DND-41 (cell line): ENCODE data around the gene ACAD11.

Experiments used
- ATAC-seq: fragments of 200-7000 bp; cut with Tn5 transposase; 3 replicates; pipeline ENCODE4 v1.9.1; 2021; ENCODE audit warnings: low read depth; ENCODE audit not compliant: insufficient read depth
- DNase-seq: peaks from one replicate; pipeline ENCODE4 v3.0.0-alpha.2; 2020
- H2AFZ ChIP-seq: 2 replicates; pipeline ENCODE4 v1.6.0; 2012; ENCODE audit warnings: low read depth, low read length
- H3K27ac ChIP-seq: 2 replicates; pipeline ENCODE4 v1.5.1; 2012; ENCODE audit warnings: low read length, inconsistent platforms
- H3K27me3 ChIP-seq: fragments of 200-600 bp; sonication (generic); 2 replicates; pipeline ENCODE4 v1.6.0; 2012; ENCODE audit warnings: low read length, mild to moderate bottlenecking, inconsistent platforms; ENCODE audit not compliant: insufficient read depth, poor library complexity
- H3K36me3 ChIP-seq: 2 replicates; pipeline ENCODE4 v1.5.1; 2012; ENCODE audit warnings: low read length, inconsistent platforms; ENCODE audit not compliant: insufficient read depth
- H3K4me1 ChIP-seq: 2 replicates; pipeline ENCODE4 v1.5.1; 2012; ENCODE audit warnings: mild to moderate bottlenecking, low read length; ENCODE audit not compliant: insufficient read depth
- H3K4me2 ChIP-seq: 2 replicates; pipeline ENCODE4 v1.6.0; 2012; ENCODE audit warnings: mild to moderate bottlenecking, moderate library complexity, low read length, inconsistent platforms; ENCODE audit not compliant: insufficient read depth
- H3K4me3 ChIP-seq, 2 experiments: fragments of 200-600 bp in 1 of 2; shearing (Covaris generic) in 1 of 2; 2 replicates each; pipeline ENCODE4 v1.5.1; 2012 to 2016; ENCODE audit warnings: inconsistent platforms in 2 of 2, low read length in 2 of 2, mild to moderate bottlenecking in 2 of 2, low read depth in 1 of 2, moderate library complexity in 1 of 2
- H3K79me2 ChIP-seq: 2 replicates; pipeline ENCODE4 v1.6.0; 2012; ENCODE audit warnings: low read length, inconsistent platforms; ENCODE audit not compliant: insufficient read depth
- H3K9ac ChIP-seq: 2 replicates; pipeline ENCODE4 v1.6.0; 2012; ENCODE audit warnings: low read depth, mild to moderate bottlenecking, inconsistent platforms, low read length, moderate library complexity
- H3K9me3 ChIP-seq: 2 replicates; pipeline ENCODE4 v1.5.1; 2012; ENCODE audit warnings: low read length, moderate library complexity, mild to moderate bottlenecking, inconsistent platforms; ENCODE audit not compliant: insufficient read depth, severe bottlenecking
- H4K20me1 ChIP-seq: 2 replicates; pipeline ENCODE4 v1.6.0; 2012; ENCODE audit warnings: low read length; ENCODE audit not compliant: insufficient read depth
- EZH2 ChIP-seq: IDR thresholded peaks from 3 replicates; pipeline ENCODE4 v1.6.1; 2012; ENCODE audit warnings: borderline replicate concordance, low read depth, mild to moderate bottlenecking, moderate library complexity, low read length, inconsistent platforms; ENCODE audit not compliant: severe bottlenecking
- TF ChIP-seq, protein P1 (sequence below): IDR thresholded peaks from 2 replicates; pipeline ENCODE4 v1.5.1; 2012; ENCODE audit warnings: borderline replicate concordance, low read length, moderate library complexity, mild to moderate bottlenecking; ENCODE audit not compliant: poor library complexity, severe bottlenecking; ENCODE audit errors: extremely low read depth

The ACAD11 gene

DNA sequence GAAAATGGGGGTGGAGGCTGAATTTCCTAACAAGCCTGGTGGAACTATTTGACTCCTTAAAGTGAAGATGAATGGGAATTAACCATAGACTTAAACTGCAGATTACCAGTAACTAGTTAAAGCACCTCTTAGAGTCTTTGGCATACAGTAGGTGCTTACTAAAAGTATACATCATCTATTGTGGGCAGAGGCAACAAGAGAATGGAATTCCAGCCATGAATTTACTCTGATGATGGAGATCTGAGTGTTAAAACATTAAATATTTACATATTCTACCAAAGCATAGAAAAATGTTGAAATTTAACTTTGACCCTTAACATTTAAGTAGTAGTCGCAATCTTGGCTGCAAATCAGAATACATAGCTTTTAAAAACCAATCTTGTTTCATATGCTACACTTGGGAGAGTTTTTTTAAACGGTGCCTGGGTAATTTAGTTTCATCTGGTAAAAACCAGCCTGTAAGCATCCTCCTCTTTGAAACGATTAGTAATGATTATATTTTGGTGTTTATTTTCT is 5.7 kb upstream of the ACAD11 start:
- H3K79me2 ChIP-seq, result peaks cover 55% of the 10 kb centered on the region
- no peak overlapping the region for H2AFZ ChIP-seq
- no peak overlapping the region for H3K9ac ChIP-seq
- no peaks in the 10 kb centered on the region for H3K9me3 ChIP-seq
- TF ChIP-seq, protein P1, sequence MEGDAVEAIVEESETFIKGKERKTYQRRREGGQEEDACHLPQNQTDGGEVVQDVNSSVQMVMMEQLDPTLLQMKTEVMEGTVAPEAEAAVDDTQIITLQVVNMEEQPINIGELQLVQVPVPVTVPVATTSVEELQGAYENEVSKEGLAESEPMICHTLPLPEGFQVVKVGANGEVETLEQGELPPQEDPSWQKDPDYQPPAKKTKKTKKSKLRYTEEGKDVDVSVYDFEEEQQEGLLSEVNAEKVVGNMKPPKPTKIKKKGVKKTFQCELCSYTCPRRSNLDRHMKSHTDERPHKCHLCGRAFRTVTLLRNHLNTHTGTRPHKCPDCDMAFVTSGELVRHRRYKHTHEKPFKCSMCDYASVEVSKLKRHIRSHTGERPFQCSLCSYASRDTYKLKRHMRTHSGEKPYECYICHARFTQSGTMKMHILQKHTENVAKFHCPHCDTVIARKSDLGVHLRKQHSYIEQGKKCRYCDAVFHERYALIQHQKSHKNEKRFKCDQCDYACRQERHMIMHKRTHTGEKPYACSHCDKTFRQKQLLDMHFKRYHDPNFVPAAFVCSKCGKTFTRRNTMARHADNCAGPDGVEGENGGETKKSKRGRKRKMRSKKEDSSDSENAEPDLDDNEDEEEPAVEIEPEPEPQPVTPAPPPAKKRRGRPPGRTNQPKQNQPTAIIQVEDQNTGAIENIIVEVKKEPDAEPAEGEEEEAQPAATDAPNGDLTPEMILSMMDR, result no peak
- no peak for TF ChIP-seq EZH2
- no peak overlapping the region for H3K4me3 ChIP-seq
- ATAC-seq (no peak), DNase-seq (no peak)
- H3K27ac ChIP-seq, result no peak overlapping the region
- H3K36me3 ChIP-seq, result peaks cover 44% of the 10 kb centered on the region
- peaks cover 2% of the 10 kb centered on the region; the same call in 1 of the 2 replicates for H4K20me1 ChIP-seq
- H3K27me3 ChIP-seq, result no peaks in the 10 kb centered on the region
- peaks cover 26% of the 10 kb centered on the region for H3K4me1 ChIP-seq
- peak overlapping the region; percentile 11; the same call in 1 of the 2 replicates for H3K4me2 ChIP-seq

DNA sequence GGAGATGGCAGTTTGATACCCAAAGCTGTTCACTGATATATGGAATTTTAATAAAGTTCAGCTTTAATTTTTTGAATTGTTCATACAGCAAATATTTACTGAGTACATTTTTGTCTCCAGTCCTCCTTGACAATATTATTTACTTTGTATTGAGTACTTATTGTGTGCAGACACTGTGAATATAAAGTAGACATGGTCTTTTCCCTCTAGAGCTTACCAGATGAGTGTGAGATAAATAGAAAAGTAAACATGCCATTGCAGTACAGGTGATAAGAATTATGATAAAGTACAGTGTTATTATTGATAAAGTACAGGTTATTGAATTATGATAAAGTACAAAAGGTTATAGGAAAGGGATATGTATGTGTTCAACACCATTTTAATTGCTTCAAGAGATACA is 2.6 kb upstream of the ACAD11 start:
- TF ChIP-seq EZH2, result no peak
- TF ChIP-seq, protein P1, result no peak
- H3K36me3 ChIP-seq, result peaks cover 30% of the 10 kb centered on the region
- peak overlapping the region in 1 of 2 experiments; percentile 99; a peak in 1 of 4 replicates for H3K4me3 ChIP-seq
- no peaks in the 10 kb centered on the region for H3K27me3 ChIP-seq
- H2AFZ ChIP-seq, result no peak overlapping the region
- peak overlapping the region; percentile 96 for H3K9ac ChIP-seq
- H3K9me3 ChIP-seq, result no peaks in the 10 kb centered on the region
- no peak for ATAC-seq
- peaks cover 73% of the 10 kb centered on the region for H3K79me2 ChIP-seq
- peak overlapping the region; percentile 97 for H3K4me2 ChIP-seq
- no peak for DNase-seq
- peaks cover 2% of the 10 kb centered on the region; the same call in 1 of the 2 replicates for H4K20me1 ChIP-seq
- no peak overlapping the region for H3K27ac ChIP-seq
- H3K4me1 ChIP-seq, result peaks cover 48% of the 10 kb centered on the region

DNA sequence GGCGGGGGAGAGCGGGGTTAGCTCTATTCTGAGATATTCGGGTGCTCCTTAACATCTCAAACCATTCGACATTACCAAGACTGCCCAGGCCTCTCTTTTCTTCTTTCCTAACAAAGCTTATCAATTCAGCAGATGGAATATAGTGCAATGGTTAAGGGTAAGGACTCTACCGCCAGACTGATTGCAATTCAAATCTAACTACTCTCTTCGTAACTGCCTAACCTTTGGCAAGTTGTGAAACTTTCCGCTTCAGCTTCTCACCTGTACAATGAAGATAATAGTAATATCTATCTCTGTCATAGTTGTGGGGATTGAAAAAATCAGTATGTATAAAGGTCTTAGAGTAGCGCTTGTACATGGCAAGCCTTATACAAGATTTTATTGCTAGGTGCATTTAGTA is 1.5 kb upstream of the ACAD11 start:
- ATAC-seq (peak; percentile 4; the same call in 1 of the 3 replicates), DNase-seq (no peak)
- Histone ChIP-seq H2AFZ (peak overlapping the region; percentile 97), H3K4me3 (peak overlapping the region; percentile 92 to 99), H3K9me3 (no peaks in the 10 kb centered on the region), H3K9ac (peak overlapping the region; percentile 96), H3K4me1 (peaks cover 52% of the 10 kb centered on the region), H4K20me1 (peaks cover 2% of the 10 kb centered on the region; the same call in 1 of the 2 replicates), H3K79me2 (peaks cover 73% of the 10 kb centered on the region), H3K27ac (peak overlapping the region; percentile 90), H3K4me2 (peak overlapping the region; percentile 97), H3K36me3 (peaks cover 19% of the 10 kb centered on the region), H3K27me3 (no peaks in the 10 kb centered on the region)
- no peak for TF ChIP-seq EZH2
- TF ChIP-seq, protein P1, result no peak
